Measurements from ENCODE around the gene FXYD7.

Gene FXYD7

DNA sequence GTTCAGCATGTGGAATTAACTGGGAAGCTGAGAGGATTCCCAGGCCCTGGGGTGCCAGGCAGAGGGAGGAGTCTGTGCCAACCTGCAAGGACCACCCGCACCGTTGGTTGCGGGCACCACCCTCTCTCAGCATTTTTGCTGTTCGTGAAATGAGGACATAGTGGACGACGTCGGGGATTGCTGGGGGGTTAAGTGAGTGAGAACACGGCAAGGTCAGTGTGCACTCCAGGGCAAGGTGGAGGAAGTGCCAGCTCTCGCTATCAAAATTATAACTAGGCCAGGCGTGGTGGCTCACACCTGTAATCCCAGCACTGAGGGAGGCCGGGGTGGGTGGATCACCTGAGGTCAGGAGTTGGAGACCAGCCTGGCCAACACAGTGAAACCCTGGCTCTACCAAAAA is 25.3 kb upstream of the FXYD7 start:
- TF ChIP-seq, protein P1, sequence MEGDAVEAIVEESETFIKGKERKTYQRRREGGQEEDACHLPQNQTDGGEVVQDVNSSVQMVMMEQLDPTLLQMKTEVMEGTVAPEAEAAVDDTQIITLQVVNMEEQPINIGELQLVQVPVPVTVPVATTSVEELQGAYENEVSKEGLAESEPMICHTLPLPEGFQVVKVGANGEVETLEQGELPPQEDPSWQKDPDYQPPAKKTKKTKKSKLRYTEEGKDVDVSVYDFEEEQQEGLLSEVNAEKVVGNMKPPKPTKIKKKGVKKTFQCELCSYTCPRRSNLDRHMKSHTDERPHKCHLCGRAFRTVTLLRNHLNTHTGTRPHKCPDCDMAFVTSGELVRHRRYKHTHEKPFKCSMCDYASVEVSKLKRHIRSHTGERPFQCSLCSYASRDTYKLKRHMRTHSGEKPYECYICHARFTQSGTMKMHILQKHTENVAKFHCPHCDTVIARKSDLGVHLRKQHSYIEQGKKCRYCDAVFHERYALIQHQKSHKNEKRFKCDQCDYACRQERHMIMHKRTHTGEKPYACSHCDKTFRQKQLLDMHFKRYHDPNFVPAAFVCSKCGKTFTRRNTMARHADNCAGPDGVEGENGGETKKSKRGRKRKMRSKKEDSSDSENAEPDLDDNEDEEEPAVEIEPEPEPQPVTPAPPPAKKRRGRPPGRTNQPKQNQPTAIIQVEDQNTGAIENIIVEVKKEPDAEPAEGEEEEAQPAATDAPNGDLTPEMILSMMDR (IDR thresholded peaks at IDR 0.05; ENCODE audit: extremely low read depth, insufficient read depth, missing control alignments) = no peak
- in situ Hi-C loops (cut with MboI; ENCODE audit: low pct_unique_long_range_greater_than_20kb, low sequenced_read_pairs, unreplicated experiment) = no loop called here
- DNase-seq (ENCODE audit: low spot score) = no peak

DNA sequence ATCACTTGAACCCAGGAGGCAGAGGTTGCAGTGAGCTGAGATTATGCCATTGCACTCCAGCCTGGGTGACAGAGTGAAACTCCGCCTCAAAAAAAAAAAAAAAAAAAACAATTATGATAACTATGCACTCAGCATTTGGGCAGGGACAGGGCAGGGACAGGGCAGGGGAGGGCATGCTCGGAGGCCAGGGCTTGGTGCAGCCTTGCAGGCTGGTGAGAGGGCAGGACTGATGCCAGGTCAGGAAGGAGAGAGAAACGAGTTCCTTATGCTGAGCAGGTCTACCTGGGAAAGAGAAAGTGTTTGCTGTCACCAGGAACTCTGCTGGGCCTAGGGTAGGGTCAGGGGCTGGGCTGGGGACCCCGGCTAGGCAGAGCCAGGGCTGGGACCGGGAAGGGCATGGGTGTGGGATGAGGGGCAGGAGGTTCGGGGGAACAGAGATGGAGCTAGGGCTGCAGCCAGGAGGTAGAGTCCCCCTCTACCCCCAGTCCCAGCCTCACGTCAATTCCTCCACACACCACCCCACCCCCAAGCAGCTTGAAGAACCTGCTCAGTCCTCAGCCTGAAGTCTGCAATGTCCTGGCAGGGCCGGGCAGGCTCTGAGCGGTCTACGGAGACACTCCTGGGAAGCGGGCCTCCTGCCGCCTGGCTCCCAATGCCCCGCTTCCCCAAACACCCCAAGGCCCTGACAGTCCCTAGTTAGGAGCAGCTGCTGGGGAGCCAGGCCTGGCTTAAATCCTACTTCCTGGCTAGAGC is 24.6 kb upstream of the FXYD7 start:
- in situ Hi-C loops (cut with MboI; ENCODE audit: low pct_unique_long_range_greater_than_20kb, low sequenced_read_pairs, unreplicated experiment) = no loop called here
- TF ChIP-seq, protein P1 (IDR thresholded peaks at IDR 0.05; ENCODE audit: extremely low read depth, insufficient read depth, missing control alignments) = no peak
- no peak for DNase-seq (ENCODE audit: low spot score)

DNA sequence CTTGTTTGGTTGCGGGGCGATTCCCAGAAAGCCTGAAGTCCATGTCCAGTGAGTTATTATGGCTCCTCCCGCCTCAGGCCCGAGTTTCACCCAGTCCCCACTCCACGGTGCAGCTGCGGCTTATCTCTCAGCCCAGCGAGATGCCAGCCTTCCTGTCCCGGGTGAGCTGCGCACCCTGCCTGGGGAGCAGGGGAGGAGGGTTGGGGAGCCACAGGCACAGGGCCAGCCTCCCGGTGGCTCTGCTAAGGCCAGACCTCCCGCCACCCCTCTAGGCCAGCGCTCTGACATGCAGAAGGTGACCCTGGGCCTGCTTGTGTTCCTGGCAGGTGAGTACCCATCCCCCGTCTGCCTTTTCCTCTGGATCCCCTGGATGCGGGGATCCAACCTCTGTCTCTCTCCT is 24.0 kb upstream of the FXYD7 start:
- no peak for DNase-seq (ENCODE audit: low spot score)
- TF ChIP-seq, protein P1 (IDR thresholded peaks at IDR 0.05; ENCODE audit: extremely low read depth, insufficient read depth, missing control alignments) = no peak
- in situ Hi-C loops (cut with MboI; ENCODE audit: low pct_unique_long_range_greater_than_20kb, low sequenced_read_pairs, unreplicated experiment) = no loop called here

DNA sequence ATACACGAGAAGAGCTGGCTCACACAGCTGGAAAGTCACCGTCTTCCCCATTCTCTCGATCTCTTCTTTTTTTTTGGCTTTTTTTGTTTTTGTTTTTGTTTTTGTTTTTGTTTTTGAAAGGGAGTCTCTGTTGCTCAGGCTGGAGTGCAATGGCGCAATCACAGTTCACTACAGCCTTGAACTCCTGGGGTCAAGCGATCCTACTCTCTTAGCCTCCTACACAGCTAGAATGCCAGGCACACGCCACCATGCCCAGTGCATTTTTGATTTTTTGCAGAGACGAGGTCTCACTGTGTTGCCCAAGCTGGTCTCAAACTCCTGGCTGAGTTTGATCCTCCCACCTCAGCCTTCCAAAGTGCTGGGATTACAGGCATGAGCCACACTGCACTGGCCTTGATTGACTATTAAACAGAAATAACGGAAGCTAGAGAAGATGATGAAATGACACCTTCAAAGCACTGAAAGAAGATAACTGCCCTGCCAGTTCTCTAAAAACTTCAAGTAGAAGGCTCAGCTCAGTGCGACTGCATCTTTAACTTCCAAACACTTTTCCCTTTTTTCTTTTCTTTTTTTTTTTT is 23.4 kb upstream of the FXYD7 start:
- no peak for DNase-seq (ENCODE audit: low spot score)
- TF ChIP-seq, protein P1 (IDR thresholded peaks at IDR 0.05; ENCODE audit: extremely low read depth, insufficient read depth, missing control alignments) = no peak
- in situ Hi-C loops (cut with MboI; ENCODE audit: low pct_unique_long_range_greater_than_20kb, low sequenced_read_pairs, unreplicated experiment) = no loop called here

DNA sequence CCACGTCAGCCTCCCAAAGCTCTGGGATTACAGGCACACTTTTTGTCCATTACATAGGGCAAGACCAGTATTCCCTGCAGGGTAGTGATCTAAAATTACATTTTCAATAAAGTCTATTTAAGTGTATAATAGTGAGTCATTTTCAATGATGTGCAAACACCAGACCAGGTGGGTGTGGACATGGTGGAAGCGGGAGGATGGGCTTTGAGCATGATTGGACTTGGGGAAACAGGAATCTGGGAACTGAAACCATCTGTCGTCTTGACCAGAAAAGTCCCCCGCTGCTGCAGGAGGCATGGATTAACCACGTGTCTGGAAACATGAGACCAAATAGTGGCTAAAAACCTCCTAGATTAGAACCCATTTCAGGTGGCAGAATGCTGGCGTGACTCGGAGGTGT is 22.6 kb upstream of the FXYD7 start:
- no peak for DNase-seq (ENCODE audit: low spot score)
- in situ Hi-C loops (cut with MboI; ENCODE audit: low pct_unique_long_range_greater_than_20kb, low sequenced_read_pairs, unreplicated experiment) = no loop called here
- TF ChIP-seq, protein P1 (IDR thresholded peaks at IDR 0.05; ENCODE audit: extremely low read depth, insufficient read depth, missing control alignments) = no peak

DNA sequence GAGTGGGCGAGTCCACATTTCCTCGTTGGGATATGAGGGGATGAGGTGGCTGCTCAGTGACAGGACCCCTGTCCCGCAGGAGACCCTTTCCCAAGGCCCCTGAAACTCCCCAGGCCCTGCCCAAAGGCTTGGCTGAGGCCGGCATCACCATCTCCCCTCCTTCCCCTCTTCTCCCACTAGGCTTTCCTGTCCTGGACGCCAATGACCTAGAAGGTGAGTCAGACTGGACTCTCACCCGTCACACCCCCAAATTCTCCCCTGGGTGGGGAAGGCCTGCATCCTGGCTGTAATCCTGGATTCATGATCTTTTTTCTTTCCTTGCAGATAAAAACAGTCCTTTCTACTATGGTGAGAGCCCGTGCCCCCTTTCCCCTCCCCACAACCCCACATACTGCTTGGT is 22.2 kb upstream of the FXYD7 start:
- no peak for DNase-seq (ENCODE audit: low spot score)
- in situ Hi-C loops (cut with MboI; ENCODE audit: low pct_unique_long_range_greater_than_20kb, low sequenced_read_pairs, unreplicated experiment) = no loop called here
- TF ChIP-seq, protein P1 (IDR thresholded peaks at IDR 0.05; ENCODE audit: extremely low read depth, insufficient read depth, missing control alignments) = no peak

Measured in GM13977 (cell line).